Measurements from ENCODE around the gene CTDSP1. TPM values are rescaled to one million over a fixed set of nuclear protein-coding genes. Genes with fewer than 3 reads are reported as not detected.

CTDSP1 gene
- total RNA-seq (ENCODE audit: low replicate concordance), result 96.4 and 112 TPM in 2 replicates
- long read RNA-seq, partial matches to known transcripts, result 2 of 8 reads
- long read RNA-seq, other reads (novel, unspliced or antisense), result 6 of 8 reads

GRCh38 chr2:218399391-218400166 lies at the start of gene CTDSP1:
CTDSP1 (plus strand) TSS chr2:218399868; CDS start chr2:218400091, 223 bp downstream.
- peaks cover 22% of the 10 kb centered on the region for H3K4me1 Mint-ChIP-seq (ENCODE audit: unreplicated experiment)
- peaks cover 18% of the 10 kb centered on the region for H3K27me3 Mint-ChIP-seq
- H3K9me3 Mint-ChIP-seq, result no peaks in the 10 kb centered on the region
- peak within 1 kb of the TSS; percentile 94 for H3K4me3 Mint-ChIP-seq
- TF ChIP-seq CTCF (conservative IDR thresholded peaks at IDR 0.05), result no peak
- peak within 1 kb of the TSS; percentile 81 for H3K27ac Mint-ChIP-seq
- peaks cover 7% of the 10 kb centered on the region for H3K36me3 Mint-ChIP-seq
- peak; percentile 96 for DNase-seq (ENCODE audit: extremely low spot score, unreplicated experiment)

GRCh38 chr2:218354045-218354444 lies 45.6 kb upstream of the CTDSP1 start:
- Mint-ChIP-seq H3K27ac (no peak overlapping the region), H3K4me1 (ENCODE audit: unreplicated experiment) (peaks cover 21% of the 10 kb centered on the region), H3K9me3 (peaks cover 6% of the 10 kb centered on the region), H3K4me3 (no peak overlapping the region), H3K36me3 (peaks cover 4% of the 10 kb centered on the region), H3K27me3 (no peaks in the 10 kb centered on the region)
- DNase-seq (ENCODE audit: extremely low spot score, unreplicated experiment), result no peak
- no peak for TF ChIP-seq CTCF (conservative IDR thresholded peaks at IDR 0.05)

GRCh38 chr2:218354850-218355443 lies 44.7 kb upstream of the CTDSP1 start:
- no peaks in the 10 kb centered on the region for H3K27me3 Mint-ChIP-seq
- DNase-seq (ENCODE audit: extremely low spot score, unreplicated experiment), result no peak
- no peak for TF ChIP-seq CTCF (conservative IDR thresholded peaks at IDR 0.05)
- no peaks in the 10 kb centered on the region for H3K36me3 Mint-ChIP-seq
- H3K27ac Mint-ChIP-seq, result no peak overlapping the region
- peaks cover 17% of the 10 kb centered on the region for H3K4me1 Mint-ChIP-seq (ENCODE audit: unreplicated experiment)
- peaks cover 6% of the 10 kb centered on the region for H3K9me3 Mint-ChIP-seq
- H3K4me3 Mint-ChIP-seq, result no peak overlapping the region

GRCh38 chr2:218357236-218358177 lies 42.2 kb upstream of the CTDSP1 start:
- TF ChIP-seq CTCF (conservative IDR thresholded peaks at IDR 0.05), result no peak
- no peak for DNase-seq (ENCODE audit: extremely low spot score, unreplicated experiment)
- H3K27ac Mint-ChIP-seq, result peak overlapping the region; percentile 73
- H3K9me3 Mint-ChIP-seq, result no peaks in the 10 kb centered on the region
- H3K36me3 Mint-ChIP-seq, result no peaks in the 10 kb centered on the region
- H3K4me1 Mint-ChIP-seq (ENCODE audit: unreplicated experiment), result peaks cover 23% of the 10 kb centered on the region
- peak overlapping the region; percentile 67 for H3K4me3 Mint-ChIP-seq
- no peaks in the 10 kb centered on the region for H3K27me3 Mint-ChIP-seq

- TF ChIP-seq CTCF (conservative IDR thresholded peaks at IDR 0.05), result no peak
- no peak overlapping the region for H3K4me3 Mint-ChIP-seq
Measured at GRCh38 chr2:218360453-218360852, 39.2 kb upstream of the CTDSP1 start.

More at GRCh38 chr2:218360453-218360852, 39.2 kb upstream of the CTDSP1 start:
- Mint-ChIP-seq H3K27me3 (no peaks in the 10 kb centered on the region), H3K36me3 (no peaks in the 10 kb centered on the region), H3K4me1 (ENCODE audit: unreplicated experiment) (peaks cover 24% of the 10 kb centered on the region), H3K27ac (no peak overlapping the region), H3K9me3 (no peaks in the 10 kb centered on the region)
- no peak for DNase-seq (ENCODE audit: extremely low spot score, unreplicated experiment)
